K562 treated with DMSO at 1 percent for 24 hours (cell line): ENCODE results near the gene INKA2. TPM values are rescaled to one million over a fixed set of nuclear protein-coding genes. Genes with fewer than 3 reads are reported as not detected.

Experiments used
- total RNA-seq: library from RNA; unstranded; fragments of 300-600 nt; gene quantifications from 2 replicates; pipeline ENCODE4 v1.2.3, GENCODE V29; 2022; ENCODE audit warnings: low read depth; ENCODE audit not compliant: insufficient read depth

INKA2 gene
- 1.3 TPM in 1 of 2 replicates, not detected in the other for total RNA-seq

DNA sequence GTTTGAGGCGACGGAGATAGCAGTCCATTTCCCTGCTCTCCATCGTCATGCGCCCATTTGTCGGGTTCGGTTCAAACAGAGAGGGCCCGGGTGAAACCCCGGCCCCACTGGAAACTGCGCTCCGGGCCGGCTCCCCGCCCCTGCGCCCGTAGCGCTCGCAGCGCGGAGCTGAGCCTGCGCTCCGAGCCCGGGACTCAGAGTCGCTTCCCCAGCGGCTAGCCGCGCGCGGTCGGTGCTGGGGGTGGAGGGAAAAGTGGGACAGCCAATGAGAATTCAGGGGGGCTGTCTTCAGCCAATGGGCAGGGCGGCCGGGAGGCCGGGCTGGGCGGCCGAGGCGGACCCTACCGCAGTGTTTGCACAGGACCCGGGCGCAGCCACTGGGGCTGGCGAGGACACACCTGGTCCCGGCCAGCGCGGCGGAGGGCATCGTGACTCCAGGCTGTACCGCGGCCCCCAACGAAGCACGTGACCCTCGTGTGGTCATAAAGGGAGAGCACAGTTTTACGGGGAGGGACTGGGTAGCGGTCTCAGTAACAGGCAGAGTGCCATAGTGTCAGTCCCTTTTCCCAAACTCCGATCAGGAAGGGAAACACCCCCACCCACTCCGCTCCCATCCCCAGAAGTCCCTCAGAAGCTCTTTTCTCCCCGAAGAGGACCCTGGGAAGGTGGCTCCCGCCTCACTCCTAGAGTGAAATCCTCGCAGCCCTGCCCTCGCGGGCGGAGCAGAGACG is at the start of gene INKA2:
Gene INKA2 (minus strand): TSS at position 202 of the 731 bp plus-strand sequence. CDS start 153 bp downstream, at position 49.

DNA sequence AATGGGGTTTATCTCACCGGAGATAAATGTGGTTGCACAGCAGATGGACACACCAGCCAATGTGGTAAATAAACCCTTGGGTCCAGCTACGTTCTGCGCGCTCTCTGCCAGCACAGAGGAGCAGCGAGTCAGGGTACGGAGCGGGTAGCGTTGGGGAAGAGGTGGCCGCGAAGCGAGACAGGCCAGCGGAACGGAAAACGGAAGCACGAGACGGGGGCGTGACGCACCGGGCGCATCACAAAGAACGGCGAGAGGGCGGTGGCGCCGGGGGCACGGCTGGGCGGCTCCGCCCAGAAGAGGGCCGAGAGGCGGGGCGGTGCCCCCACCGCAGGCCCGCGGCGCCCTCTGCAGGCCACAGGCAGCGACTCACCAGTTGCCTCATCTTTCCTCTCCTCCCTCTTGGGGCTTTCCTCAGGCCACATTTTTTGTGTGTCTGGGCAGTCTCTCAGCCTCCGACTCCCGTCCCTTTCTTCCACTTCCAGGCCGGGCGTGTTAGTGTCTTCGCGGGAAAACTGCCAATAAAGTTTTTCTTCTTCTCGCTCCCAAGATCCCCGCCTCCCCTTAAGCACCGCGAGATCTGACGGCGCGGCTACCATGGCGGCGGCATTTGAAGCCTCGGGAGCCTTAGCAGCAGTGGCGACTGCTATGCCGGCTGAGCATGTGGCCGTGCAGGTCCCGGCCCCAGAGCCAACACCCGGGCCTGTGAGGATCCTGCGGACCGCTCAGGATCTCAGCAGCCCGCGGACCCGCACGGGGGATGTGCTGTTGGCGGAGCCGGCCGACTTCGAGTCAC is 16.3 kb upstream of the INKA2 start, which contains the start of gene DDX20:
Gene DDX20 (plus strand): TSS at position 571 of the 793 bp plus-strand sequence. CDS start 24 bp downstream, at position 595.

Other genes starting within 250 kb of the INKA2 start
- gene ADORA3, start 235.8 kb downstream of the INKA2 start, total RNA-seq: 0.82 TPM in 1 of 2 replicates, not detected in the other
- gene TMIGD3, start 235.8 kb downstream of the INKA2 start, total RNA-seq: not detected in 2 replicates
- gene RAP1A, start 119.6 kb downstream of the INKA2 start, total RNA-seq: 41.1 and 49.1 TPM in 2 replicates
- 9.6 and 9.9 TPM in 2 replicates for gene DDX20, start 16.5 kb upstream of the INKA2 start, total RNA-seq